SK-N-MC (cell line): ENCODE data around the gene APOM.

Source experiments
- EZH2 ChIP-seq: fragments of 200-600 bp; sonication (generic); IDR thresholded peaks from one replicate; pipeline ENCODE4 v1.6.1; 2017; ENCODE audit warnings: antibody characterized with exemption
- FOXP2 ChIP-seq: optimal IDR thresholded peaks from 2 replicates; pipeline ENCODE3; 2011; ENCODE audit warnings: mild to moderate bottlenecking, moderate library complexity; ENCODE audit not compliant: insufficient read depth; ENCODE audit errors: extremely low read length, control extremely low read depth
- POLR2AphosphoS5 ChIP-seq: IDR thresholded peaks from 2 replicates; pipeline ENCODE4 v1.6.1; 2012; ENCODE audit warnings: mild to moderate bottlenecking, low read depth, low read length, borderline replicate concordance

- no peak for TF ChIP-seq EZH2
- peak; percentile 26; the same call in 1 of the 2 replicates for TF ChIP-seq POLR2AphosphoS5
- TF ChIP-seq FOXP2 = no peak
Measured at GRCh38 chr6:31681135-31681671, 25.5 kb downstream of the APOM start.
